Choroid plexus epithelial cell (primary cell): Measurements from ENCODE around the gene P2RX1.

Experiments used
- DNase-seq: peaks from one replicate; pipeline ENCODE4 v3.0.0-alpha.2; 2010; ENCODE audit warnings: low read depth
- H3K4me3 ChIP-seq: 2 replicates; pipeline ENCODE4 v1.5.1; 2011; ENCODE audit warnings: low read depth, mild to moderate bottlenecking, control low read depth, low read length, moderate library complexity
- TF ChIP-seq, protein P1 (sequence below): conservative IDR thresholded peaks from 2 replicates; pipeline ENCODE4 v1.5.1; 2011; ENCODE audit warnings: low read depth, mild to moderate bottlenecking, control low read depth, inconsistent platforms, low read length, moderate library complexity

Gene P2RX1

GRCh38 chr17:3962217-3962964 lies 46.1 kb upstream of the P2RX1 start:
- no peak for DNase-seq
- TF ChIP-seq, protein P1, sequence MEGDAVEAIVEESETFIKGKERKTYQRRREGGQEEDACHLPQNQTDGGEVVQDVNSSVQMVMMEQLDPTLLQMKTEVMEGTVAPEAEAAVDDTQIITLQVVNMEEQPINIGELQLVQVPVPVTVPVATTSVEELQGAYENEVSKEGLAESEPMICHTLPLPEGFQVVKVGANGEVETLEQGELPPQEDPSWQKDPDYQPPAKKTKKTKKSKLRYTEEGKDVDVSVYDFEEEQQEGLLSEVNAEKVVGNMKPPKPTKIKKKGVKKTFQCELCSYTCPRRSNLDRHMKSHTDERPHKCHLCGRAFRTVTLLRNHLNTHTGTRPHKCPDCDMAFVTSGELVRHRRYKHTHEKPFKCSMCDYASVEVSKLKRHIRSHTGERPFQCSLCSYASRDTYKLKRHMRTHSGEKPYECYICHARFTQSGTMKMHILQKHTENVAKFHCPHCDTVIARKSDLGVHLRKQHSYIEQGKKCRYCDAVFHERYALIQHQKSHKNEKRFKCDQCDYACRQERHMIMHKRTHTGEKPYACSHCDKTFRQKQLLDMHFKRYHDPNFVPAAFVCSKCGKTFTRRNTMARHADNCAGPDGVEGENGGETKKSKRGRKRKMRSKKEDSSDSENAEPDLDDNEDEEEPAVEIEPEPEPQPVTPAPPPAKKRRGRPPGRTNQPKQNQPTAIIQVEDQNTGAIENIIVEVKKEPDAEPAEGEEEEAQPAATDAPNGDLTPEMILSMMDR: no peak
- no peak overlapping the region for H3K4me3 ChIP-seq

DNA sequence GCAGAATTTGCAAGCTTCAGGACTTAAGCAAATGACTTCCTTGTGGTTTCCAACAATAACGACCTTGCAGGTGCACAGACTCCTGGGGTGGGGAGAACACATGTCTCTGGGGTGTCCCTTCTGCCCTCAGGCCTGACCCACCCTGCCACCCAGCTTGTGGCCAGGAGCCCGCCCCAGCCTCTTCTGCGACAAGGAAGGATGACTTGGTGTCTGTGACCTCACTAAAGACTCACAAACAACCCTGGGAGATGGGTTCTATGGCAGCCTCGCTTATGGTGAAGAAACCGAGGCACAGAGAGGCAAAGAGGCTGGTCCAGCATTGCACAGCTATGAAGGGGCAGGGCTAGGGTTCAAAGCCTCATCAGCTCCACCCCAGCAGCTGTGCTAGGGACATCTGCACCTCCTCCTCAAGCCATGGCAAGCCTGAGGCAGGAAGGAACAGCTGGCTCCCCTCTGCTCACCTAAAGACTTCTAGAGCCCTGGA lies 45.3 kb upstream of the P2RX1 start:
- no peak overlapping the region for H3K4me3 ChIP-seq
- TF ChIP-seq, protein P1: no peak
- DNase-seq: no peak

DNA sequence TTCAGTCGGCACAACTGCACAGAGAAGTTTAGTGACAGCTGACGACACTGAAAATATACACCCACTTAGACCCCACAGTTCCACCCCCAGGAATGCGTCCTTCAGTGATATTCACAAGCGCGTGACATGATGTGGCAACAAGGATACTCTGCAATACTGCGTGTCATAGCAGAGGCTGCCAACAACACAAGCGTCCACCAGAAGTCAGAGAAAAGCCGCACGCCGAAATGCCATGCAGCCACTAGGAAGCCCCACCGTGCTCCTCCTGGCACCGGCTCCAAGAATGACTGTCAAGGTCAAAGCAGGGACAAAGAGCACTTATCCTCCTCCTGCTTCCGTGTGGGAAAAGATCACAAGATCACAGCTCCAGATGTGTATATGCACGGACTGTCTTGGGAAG lies 44.5 kb upstream of the P2RX1 start:
- DNase-seq: no peak
- TF ChIP-seq, protein P1: no peak
- no peak overlapping the region for H3K4me3 ChIP-seq

- H3K4me3 ChIP-seq: no peak overlapping the region
- TF ChIP-seq, protein P1: no peak
- DNase-seq: no peak
These were observed 43.8 kb upstream of the P2RX1 start for GRCh38 chr17:3959921-3960601.

- TF ChIP-seq, protein P1: no peak
These were observed 43.1 kb upstream of the P2RX1 start for GRCh38 chr17:3959295-3959899.

DNA sequence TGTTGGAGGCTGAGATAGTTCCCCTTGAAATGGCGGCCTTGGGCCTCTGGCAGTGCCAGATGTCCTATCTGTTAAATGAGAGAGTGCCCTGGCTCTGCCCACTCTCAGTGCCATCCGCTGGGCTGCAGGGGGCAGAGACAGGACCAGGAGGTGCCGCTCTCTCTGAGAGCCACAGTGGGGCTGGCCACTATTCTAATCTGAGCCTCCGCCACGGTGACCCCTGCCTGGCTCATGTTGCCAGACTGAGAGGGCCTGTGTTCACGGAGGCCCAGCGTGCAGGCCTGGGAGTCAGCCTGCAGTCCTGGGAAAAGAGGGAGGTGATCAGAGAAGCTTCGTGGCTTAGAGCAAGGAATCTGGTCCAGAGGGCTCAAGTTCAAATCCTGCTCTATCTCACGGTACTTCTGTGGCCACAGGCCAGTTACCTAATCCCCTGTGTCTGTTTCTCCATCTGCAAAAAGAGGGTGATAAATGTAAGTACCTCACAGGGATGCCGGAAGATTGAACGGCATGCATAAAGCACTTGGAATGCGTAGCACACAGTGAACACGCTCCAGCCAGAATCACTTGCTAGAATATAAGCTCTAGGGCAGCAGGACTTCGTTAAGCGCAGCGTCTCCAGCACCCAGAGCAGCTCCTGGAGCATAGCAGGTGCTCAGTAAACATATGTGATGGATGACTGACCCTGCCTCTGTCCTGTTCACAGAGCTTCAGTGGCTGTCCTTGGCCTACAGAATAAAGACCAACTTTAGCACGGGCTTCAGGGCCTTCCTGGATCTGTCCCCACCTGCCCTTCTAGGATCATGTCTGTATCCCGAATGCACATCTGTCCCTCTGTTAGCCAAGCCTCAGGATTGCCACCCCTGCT lies 41.7 kb upstream of the P2RX1 start:
- DNase-seq: no peak
- TF ChIP-seq, protein P1: no peak

More at GRCh38 chr17:3959295-3959899, 43.1 kb upstream of the P2RX1 start:
- peak; percentile 49 for DNase-seq
- H3K4me3 ChIP-seq: no peak overlapping the region

More for the DNA sequence above, 41.7 kb upstream of the P2RX1 start:
- no peak overlapping the region for H3K4me3 ChIP-seq
